Mesenchymal stem cell (in vitro differentiated cells and primary cell): ENCODE results near the gene LPP.

Experiments
- DNase-seq: peaks from one replicate; pipeline ENCODE4 v3.0.0-alpha.2; 2013
- H2AFZ ChIP-seq: one replicate; pipeline ENCODE4 v1.6.1; 2013; ENCODE audit warnings: low read depth, mild to moderate bottlenecking, control low read depth, inconsistent platforms, low read length, moderate library complexity
- H2AK5ac ChIP-seq: 2 replicates; pipeline ENCODE4 v1.6.1; 2013; ENCODE audit warnings: low read length, moderate library complexity, mild to moderate bottlenecking, inconsistent platforms; ENCODE audit not compliant: severe bottlenecking
- H2BK120ac ChIP-seq: one replicate; pipeline ENCODE4 v1.6.1; 2013; ENCODE audit warnings: low read depth, mild to moderate bottlenecking, inconsistent platforms, low read length, moderate library complexity
- H2BK12ac ChIP-seq, 2 experiments: one replicate each; pipeline ENCODE4 v1.6.1; 2013; ENCODE audit warnings: inconsistent platforms in 2 of 2, low read length in 2 of 2, mild to moderate bottlenecking in 2 of 2, moderate library complexity in 2 of 2, control low read depth in 1 of 2
- H2BK15ac ChIP-seq: one replicate; pipeline ENCODE4 v1.6.1; 2013; ENCODE audit warnings: mild to moderate bottlenecking, low read depth, inconsistent platforms; ENCODE audit not compliant: poor library complexity, severe bottlenecking
- H2BK5ac ChIP-seq: 2 replicates; pipeline ENCODE4 v1.6.1; 2013; ENCODE audit warnings: low read depth, mild to moderate bottlenecking, low read length, control low read depth, inconsistent platforms; ENCODE audit not compliant: poor library complexity, severe bottlenecking
- H3K14ac ChIP-seq, 2 experiments: one replicate each; pipeline ENCODE4 v1.6.1; 2013; ENCODE audit warnings: inconsistent platforms in 2 of 2, low read length in 2 of 2, control low read depth in 1 of 2, mild to moderate bottlenecking in 1 of 2, moderate library complexity in 1 of 2
- H3K18ac ChIP-seq, 2 experiments: one replicate each; pipeline ENCODE4 v1.6.1; 2013; ENCODE audit warnings: inconsistent platforms in 2 of 2, low read length in 2 of 2, control low read depth in 1 of 2, low read depth in 1 of 2, mild to moderate bottlenecking in 1 of 2
- H3K23ac ChIP-seq, 2 experiments: one replicate each; pipeline ENCODE4 v1.6.1; 2013; ENCODE audit warnings: inconsistent platforms in 2 of 2, low read length in 2 of 2, mild to moderate bottlenecking in 2 of 2, moderate library complexity in 2 of 2, control low read depth in 1 of 2
- H3K27ac ChIP-seq: 2 replicates; pipeline ENCODE4 v1.5.1; 2013; ENCODE audit warnings: mild to moderate bottlenecking, moderate library complexity, low read length, control low read depth, inconsistent platforms; ENCODE audit not compliant: poor library complexity, severe bottlenecking
- H3K27me3 ChIP-seq, 2 experiments: 2 replicates each; pipeline versions ENCODE4 v1.6.1 to v1.7.0; 2013; ENCODE audit warnings: low read length in 2 of 2, mild to moderate bottlenecking in 2 of 2, moderate library complexity in 2 of 2, control low read depth in 1 of 2, inconsistent platforms in 1 of 2; ENCODE audit not compliant: control insufficient read depth in 1 of 2, insufficient read depth in 1 of 2
- H3K36me3 ChIP-seq, 2 experiments: 2 replicates each; pipeline versions ENCODE4 v1.6.1 to v1.7.0; 2013; ENCODE audit warnings: low read length in 2 of 2, control low read depth in 1 of 2, inconsistent platforms in 1 of 2, low read depth in 1 of 2, mild to moderate bottlenecking in 1 of 2; ENCODE audit not compliant: insufficient read depth in 2 of 2, control insufficient read depth in 1 of 2
- H3K4ac ChIP-seq, 2 experiments: one replicate each; pipeline ENCODE4 v1.6.1; 2013; ENCODE audit warnings: inconsistent platforms in 2 of 2, low read length in 2 of 2, mild to moderate bottlenecking in 2 of 2, moderate library complexity in 2 of 2, control low read depth in 1 of 2, low read depth in 1 of 2
- H3K4me1 ChIP-seq: 2 replicates; pipeline ENCODE4 v1.6.1; 2013; ENCODE audit warnings: low read depth, low read length, control low read depth; ENCODE audit not compliant: control insufficient read depth, insufficient read depth
- H3K4me2 ChIP-seq: 2 replicates; pipeline ENCODE4 v1.6.1; 2013; ENCODE audit warnings: low read length, mild to moderate bottlenecking, inconsistent platforms; ENCODE audit not compliant: poor library complexity, severe bottlenecking
- H3K4me3 ChIP-seq, 2 experiments: 2 replicates each; pipeline versions ENCODE4 v1.5.1 to v1.7.0; 2013; ENCODE audit warnings: low read length in 2 of 2, mild to moderate bottlenecking in 2 of 2, control low read depth in 1 of 2, low read depth in 1 of 2; ENCODE audit not compliant: insufficient read depth in 1 of 2
- H3K79me1 ChIP-seq: replicated peaks from 2 replicates; pipeline ENCODE4 v1.6.1; 2013; ENCODE audit warnings: mild to moderate bottlenecking, control low read depth, low read length, inconsistent platforms; ENCODE audit not compliant: poor library complexity, severe bottlenecking
- H3K9ac ChIP-seq: 2 replicates; pipeline ENCODE4 v1.7.0; 2013; ENCODE audit warnings: mild to moderate bottlenecking, low read length, moderate library complexity
- H3K9me3 ChIP-seq: 2 replicates; pipeline ENCODE4 v1.7.0; 2013; ENCODE audit warnings: mild to moderate bottlenecking, low read length; ENCODE audit not compliant: control insufficient read depth
- H4K8ac ChIP-seq: one replicate; pipeline ENCODE4 v1.6.1; 2013; ENCODE audit warnings: inconsistent platforms, mild to moderate bottlenecking, low read length, moderate library complexity
- H4K91ac ChIP-seq: one replicate; pipeline ENCODE4 v1.6.1; 2013; ENCODE audit warnings: mild to moderate bottlenecking, low read length, inconsistent platforms
- WGBS: methylation state at CpG from one replicate; pipeline ENCODE4 v1.1.7; 2013; ENCODE audit warnings: mixed read lengths; 5-methylcytosine and 5-hydroxymethylcytosine counted together

Gene LPP

DNA sequence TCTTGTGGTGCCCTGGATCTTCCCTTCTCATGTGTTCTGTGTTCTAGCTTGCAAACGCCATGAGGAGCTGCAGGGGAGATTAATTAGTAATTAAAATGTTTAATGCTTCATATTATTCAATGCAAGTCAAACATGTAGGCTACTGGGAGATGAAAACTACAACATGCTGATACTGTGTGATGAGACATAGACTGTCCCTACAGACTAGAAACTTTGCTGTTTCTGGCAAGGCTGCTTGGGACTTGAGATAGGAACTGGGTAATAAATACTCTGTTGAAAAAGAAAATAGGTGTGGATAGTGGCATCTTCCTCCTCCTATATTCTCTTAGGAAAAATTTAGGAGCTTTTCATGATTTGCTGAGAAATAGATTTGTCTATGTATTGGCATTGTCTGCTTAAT is 379.2 kb downstream of the LPP start:
- Histone ChIP-seq H2BK5ac (no peak overlapping the region), H3K4me2 (no peak overlapping the region), H3K23ac (no peak overlapping the region), H2BK12ac (no peak overlapping the region), H3K4me1 (peaks cover 2% of the 10 kb centered on the region), H3K79me1 (peaks cover 16% of the 10 kb centered on the region), H2AFZ (no peak overlapping the region), H3K9ac (no peak overlapping the region), H3K18ac (no peak overlapping the region), H3K4me3 (no peak overlapping the region), H3K27ac (no peak overlapping the region), H3K36me3 (peaks cover 0 to 6% of the 10 kb centered on the region in 2 experiments), H4K8ac (no peak overlapping the region), H3K27me3 (no peaks in the 10 kb centered on the region), H3K9me3 (no peaks in the 10 kb centered on the region), H3K4ac (no peak overlapping the region), H3K14ac (no peak overlapping the region), H4K91ac (no peak overlapping the region), H2BK120ac (no peak overlapping the region), H2BK15ac (no peak overlapping the region), H2AK5ac (no peak overlapping the region)
- no CpG with 5 or more reads among the region's 1 CpG for WGBS
- no peak for DNase-seq

DNA sequence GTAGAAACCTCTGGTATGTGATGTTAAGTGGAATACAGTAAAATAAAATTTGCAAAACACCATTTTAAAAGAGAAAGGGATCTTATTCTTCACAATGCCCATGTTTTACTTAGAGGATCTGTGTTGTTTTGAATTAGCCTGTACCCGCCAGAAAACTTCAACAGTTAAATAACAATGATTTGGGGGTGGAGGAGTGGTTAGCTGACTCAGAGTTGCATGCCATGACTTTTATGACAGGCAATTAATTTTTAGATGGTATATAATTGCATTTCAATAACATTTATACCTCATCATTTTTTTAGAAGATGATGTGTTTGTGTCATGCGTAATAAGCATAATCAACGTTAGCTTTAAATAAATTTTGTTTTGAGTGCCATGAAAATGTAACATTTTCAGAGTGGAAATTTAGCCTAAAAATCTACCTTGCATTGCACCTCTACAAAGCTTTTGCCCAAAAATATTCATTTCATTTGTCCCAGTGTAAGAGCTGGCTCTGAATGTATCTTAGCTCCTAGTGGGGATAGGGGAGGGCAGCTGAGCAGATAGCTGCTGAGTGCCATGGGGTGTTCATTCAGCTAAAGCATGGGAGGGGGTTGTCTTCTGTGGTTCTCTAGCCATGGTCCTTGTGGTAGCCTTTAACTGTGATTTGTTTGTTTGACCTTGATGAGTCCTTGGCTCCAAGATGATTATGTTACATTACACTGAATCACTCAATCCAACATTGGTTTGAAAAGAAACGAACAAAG is 379.8 kb downstream of the LPP start:
- H2BK5ac ChIP-seq, result no peak overlapping the region
- no peak overlapping the region for H2AK5ac ChIP-seq
- no peak overlapping the region for H2AFZ ChIP-seq
- H2BK15ac ChIP-seq, result no peak overlapping the region
- peaks cover 15% of the 10 kb centered on the region for H3K79me1 ChIP-seq
- no peak overlapping the region for H3K9ac ChIP-seq
- H3K4me2 ChIP-seq, result no peak overlapping the region
- H3K23ac ChIP-seq, result no peak overlapping the region
- H3K36me3 ChIP-seq, result peaks cover 0 to 1% of the 10 kb centered on the region in 2 experiments
- H3K18ac ChIP-seq, result peak overlapping the region; percentile 5 to 57
- H2BK12ac ChIP-seq, result peak overlapping the region in 1 of 2 experiments; percentile 4
- no peaks in the 10 kb centered on the region for H3K27me3 ChIP-seq
- no CpG with 5 or more reads among the region's 4 CpGs for WGBS
- H4K8ac ChIP-seq, result no peak overlapping the region
- H3K4me1 ChIP-seq, result peaks cover 2% of the 10 kb centered on the region
- H3K9me3 ChIP-seq, result no peaks in the 10 kb centered on the region
- H2BK120ac ChIP-seq, result no peak overlapping the region
- no peak overlapping the region for H3K4me3 ChIP-seq
- H3K4ac ChIP-seq, result no peak overlapping the region
- no peak overlapping the region for H3K14ac ChIP-seq
- H3K27ac ChIP-seq, result peak overlapping the region; percentile 52
- H4K91ac ChIP-seq, result no peak overlapping the region
- DNase-seq, result peak; percentile 28

GRCh38 chr3:188534633-188535032 is 380.7 kb downstream of the LPP start:
- WGBS, result no CpG with 5 or more reads among the region's 1 CpG
- H4K91ac ChIP-seq, result no peak overlapping the region
- no peaks in the 10 kb centered on the region for H3K27me3 ChIP-seq

DNA sequence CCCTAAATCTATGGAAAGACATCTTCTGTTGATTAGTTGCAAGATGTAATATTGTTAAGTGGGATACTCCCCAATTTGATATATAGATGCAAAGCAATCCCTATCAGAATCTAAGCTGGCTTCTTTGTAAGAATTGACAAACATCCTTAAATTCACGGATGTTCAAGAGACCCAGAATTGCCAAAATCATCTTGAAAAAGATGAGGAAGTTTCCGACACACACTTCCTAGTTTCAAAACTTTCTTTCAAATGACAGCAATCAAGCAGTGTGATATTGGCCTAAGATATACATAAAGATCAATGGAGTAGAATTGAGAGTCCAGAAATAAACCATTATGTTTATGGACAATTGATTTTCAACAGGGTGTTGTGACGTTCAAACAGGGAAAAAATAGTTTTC is 383.6 kb downstream of the LPP start:
- Histone ChIP-seq H2AFZ (no peak overlapping the region), H3K4me2 (no peak overlapping the region), H4K8ac (no peak overlapping the region), H2BK15ac (no peak overlapping the region), H4K91ac (no peak overlapping the region), H3K4me1 (peaks cover 2% of the 10 kb centered on the region), H2BK5ac (no peak overlapping the region), H3K79me1 (peaks cover 15% of the 10 kb centered on the region), H3K4ac (no peak overlapping the region), H3K9ac (no peak overlapping the region), H3K18ac (no peak overlapping the region), H2AK5ac (no peak overlapping the region), H3K4me3 (no peak overlapping the region), H2BK12ac (no peak overlapping the region), H3K27ac (no peak overlapping the region), H2BK120ac (no peak overlapping the region), H3K14ac (no peak overlapping the region), H3K23ac (no peak overlapping the region), H3K27me3 (no peaks in the 10 kb centered on the region), H3K36me3 (no peaks in the 10 kb centered on the region), H3K9me3 (no peaks in the 10 kb centered on the region)
- DNase-seq, result no peak
- WGBS, result 100% methylated on average over 3 of the region's 3 CpGs

More at GRCh38 chr3:188534633-188535032, 380.7 kb downstream of the LPP start:
- H4K8ac ChIP-seq, result no peak overlapping the region
- peaks cover 18% of the 10 kb centered on the region for H3K79me1 ChIP-seq
- no peak overlapping the region for H2BK120ac ChIP-seq
- H3K4ac ChIP-seq, result no peak overlapping the region
- H3K23ac ChIP-seq, result no peak overlapping the region
- no peak overlapping the region for H2AK5ac ChIP-seq
- no peak overlapping the region for H3K14ac ChIP-seq
- H2BK15ac ChIP-seq, result no peak overlapping the region
- H3K9me3 ChIP-seq, result no peaks in the 10 kb centered on the region
- peaks cover 2% of the 10 kb centered on the region for H3K4me1 ChIP-seq
- peak overlapping the region; percentile 75 for H3K27ac ChIP-seq
- no peak overlapping the region for H3K4me3 ChIP-seq
- H3K18ac ChIP-seq, result no peak overlapping the region
- H2BK12ac ChIP-seq, result no peak overlapping the region
- no peaks in the 10 kb centered on the region for H3K36me3 ChIP-seq
- H2BK5ac ChIP-seq, result no peak overlapping the region
- no peak overlapping the region for H3K9ac ChIP-seq
- no peak overlapping the region for H2AFZ ChIP-seq
- H3K4me2 ChIP-seq, result no peak overlapping the region
- no peak for DNase-seq
